Measurements from ENCODE around the gene TMEM89. TPM values are rescaled to one million over a fixed set of nuclear protein-coding genes. Genes with fewer than 3 reads are reported as not detected.

The TMEM89 gene
- total RNA-seq, 1 experiment from 2014 or later, result not detected

- no peak for DNase-seq (ENCODE audit: low read depth)
Observed at GRCh38 chr3:48644898-48645760, 23.6 kb upstream of the TMEM89 start.

GRCh38 chr3:48642605-48643004, 21.0 kb upstream of the TMEM89 start:
- no peak for DNase-seq (ENCODE audit: low read depth)

- DNase-seq (ENCODE audit: low read depth), result no peak
Observed at GRCh38 chr3:48641396-48641795, 19.8 kb upstream of the TMEM89 start.

- DNase-seq (ENCODE audit: low read depth), result no peak
Observed at GRCh38 chr3:48639944-48640606, 18.5 kb upstream of the TMEM89 start.

- no peak for DNase-seq (ENCODE audit: low read depth)
Observed at GRCh38 chr3:48637305-48637704, 15.7 kb upstream of the TMEM89 start.

- DNase-seq (ENCODE audit: low read depth), result no peak
Observed at GRCh38 chr3:48636149-48636655, 14.6 kb upstream of the TMEM89 start.

- peak; percentile 97 for DNase-seq (ENCODE audit: low read depth)
Observed at GRCh38 chr3:48635222-48636021, 13.9 kb upstream of the TMEM89 start, which contains the start of gene SLC26A6. Gene SLC26A6, minus strand, starts transcription at chr3:48635461. Its CDS starts 68 bp downstream, at chr3:48635393.

GRCh38 chr3:48634661-48635221, 13.2 kb upstream of the TMEM89 start:
- peak; percentile 68 for DNase-seq (ENCODE audit: low read depth)

GRCh38 chr3:48633743-48634142, 12.2 kb upstream of the TMEM89 start:
- no peak for DNase-seq (ENCODE audit: low read depth)

- no peak for DNase-seq (ENCODE audit: low read depth)
Observed at GRCh38 chr3:48633256-48633655, 11.7 kb upstream of the TMEM89 start.

GRCh38 chr3:48631516-48632448, 10.2 kb upstream of the TMEM89 start:
- DNase-seq (ENCODE audit: low read depth), result no peak

- DNase-seq (ENCODE audit: low read depth), result no peak
Observed at GRCh38 chr3:48630833-48631232, 9.3 kb upstream of the TMEM89 start.

- no peak for DNase-seq (ENCODE audit: low read depth)
Observed at GRCh38 chr3:48630407-48630806, 8.8 kb upstream of the TMEM89 start.

- no peak for DNase-seq (ENCODE audit: low read depth)
Observed at GRCh38 chr3:48629894-48630293, 8.3 kb upstream of the TMEM89 start.

GRCh38 chr3:48628277-48629017, 6.9 kb upstream of the TMEM89 start:
- DNase-seq (ENCODE audit: low read depth), result no peak

- no peak for DNase-seq (ENCODE audit: low read depth)
Observed at GRCh38 chr3:48625600-48625999, 4.0 kb upstream of the TMEM89 start.

- DNase-seq (ENCODE audit: low read depth), result no peak
Observed at GRCh38 chr3:48624767-48625166, 3.2 kb upstream of the TMEM89 start.

GRCh38 chr3:48623851-48624547, 2.4 kb upstream of the TMEM89 start:
- DNase-seq (ENCODE audit: low read depth), result no peak
